IPS-NIHi7 (cell line): ENCODE data around the gene TLE4.

Experiments used
- DNase-seq: peaks from one replicate; pipeline ENCODE4 v3.0.0; 2012; ENCODE audit warnings: mixed read lengths; ENCODE audit errors: extremely low spot score

The TLE4 gene

DNA sequence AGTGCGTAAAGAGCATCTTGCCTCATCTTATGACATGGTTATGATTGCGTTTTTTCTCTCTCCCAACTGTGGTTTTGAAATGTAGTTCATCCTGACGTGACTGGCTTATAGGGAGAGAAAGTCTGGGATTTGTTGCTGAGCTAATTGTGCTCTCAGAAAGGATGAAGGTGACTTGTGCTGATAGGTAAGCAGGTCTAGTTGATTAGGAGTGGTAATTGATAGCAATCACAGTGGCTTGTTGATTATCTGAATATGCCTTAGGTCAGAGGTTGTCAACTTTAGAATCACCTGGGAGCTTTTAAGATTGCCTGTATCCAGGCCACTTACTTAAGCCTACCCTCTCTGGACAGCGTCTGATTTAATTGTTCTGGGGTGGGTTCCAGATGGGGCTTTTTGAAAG is 117.8 kb downstream of the TLE4 start:
- no peak for DNase-seq

DNA sequence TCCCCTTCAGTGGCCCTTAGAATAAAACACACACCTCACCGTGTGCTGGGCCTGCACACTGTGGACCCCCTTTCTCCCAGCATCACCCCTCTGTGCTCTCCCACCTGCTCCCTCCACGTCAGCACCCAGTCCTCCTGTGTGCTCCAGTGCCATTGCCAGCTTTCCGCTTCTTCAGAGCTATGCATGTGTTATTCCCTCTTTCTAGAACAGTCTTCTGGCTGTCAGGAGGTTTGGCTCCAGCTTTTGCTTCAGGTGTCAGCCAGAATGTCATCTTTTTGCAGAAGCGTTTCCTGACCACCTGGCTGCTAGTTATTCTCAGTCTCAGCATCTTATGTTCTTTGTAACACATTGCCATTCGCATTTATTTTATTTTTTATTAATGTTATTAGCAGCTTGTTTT is 119.7 kb downstream of the TLE4 start:
- DNase-seq: no peak

- DNase-seq: no peak
These were observed 121.2 kb downstream of the TLE4 start for GRCh38 chr9:79692857-79693571.

- DNase-seq: no peak
These were observed 122.0 kb downstream of the TLE4 start for GRCh38 chr9:79693750-79694149.

DNA sequence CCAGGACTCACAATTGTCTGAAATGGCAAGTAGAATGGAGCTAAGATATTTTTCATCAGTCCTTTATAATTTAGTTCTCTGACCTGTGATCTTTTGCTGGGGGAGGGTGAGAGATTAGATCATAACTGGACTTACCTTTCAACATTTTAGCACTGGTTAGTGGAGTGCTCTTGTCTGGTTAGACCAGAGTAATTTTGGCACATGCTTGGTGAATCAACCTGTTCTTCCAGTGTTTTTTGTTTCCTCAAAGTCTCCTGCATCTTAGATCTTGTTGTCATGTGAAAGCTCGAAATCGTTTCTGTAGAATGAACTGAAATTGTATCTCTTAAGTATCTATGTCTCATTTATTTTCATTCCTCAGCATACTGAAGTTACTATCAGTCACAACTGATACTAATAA is 122.4 kb downstream of the TLE4 start:
- DNase-seq: no peak

GRCh38 chr9:79694676-79695400 is 123.1 kb downstream of the TLE4 start:
- peak; percentile 59 for DNase-seq

DNA sequence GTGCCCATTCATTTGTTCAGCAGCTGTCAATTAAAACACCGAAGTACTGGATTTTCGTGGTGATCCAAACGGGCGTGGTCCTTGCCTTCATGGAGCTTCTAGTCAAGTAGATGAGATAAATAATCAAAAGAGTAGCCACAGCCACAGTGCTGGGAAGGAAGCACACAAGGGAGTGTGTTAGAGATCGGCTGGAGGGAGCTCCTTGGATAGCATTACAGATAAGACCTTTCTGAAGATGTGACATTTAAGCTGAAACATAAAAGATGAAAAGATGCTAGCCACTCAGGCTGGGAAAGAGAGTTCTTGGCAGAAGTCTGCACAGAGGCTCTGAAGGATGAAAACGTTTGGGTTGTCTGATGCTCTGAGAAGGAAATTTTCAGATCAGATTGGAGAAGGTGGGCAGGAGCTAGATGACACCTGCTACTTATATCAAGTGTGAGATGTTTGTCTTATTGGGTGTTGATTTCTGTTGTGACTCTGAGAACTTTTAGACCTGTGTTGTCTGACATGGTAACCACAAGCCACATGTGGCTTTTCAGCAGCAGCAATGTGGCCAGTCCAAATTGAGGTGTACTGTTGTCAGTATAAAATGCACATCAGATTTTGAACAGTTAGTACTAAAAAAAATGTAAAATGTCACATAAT is 123.9 kb downstream of the TLE4 start:
- DNase-seq: no peak

- no peak for DNase-seq
These were observed 127.2 kb downstream of the TLE4 start for GRCh38 chr9:79698967-79699366.

DNA sequence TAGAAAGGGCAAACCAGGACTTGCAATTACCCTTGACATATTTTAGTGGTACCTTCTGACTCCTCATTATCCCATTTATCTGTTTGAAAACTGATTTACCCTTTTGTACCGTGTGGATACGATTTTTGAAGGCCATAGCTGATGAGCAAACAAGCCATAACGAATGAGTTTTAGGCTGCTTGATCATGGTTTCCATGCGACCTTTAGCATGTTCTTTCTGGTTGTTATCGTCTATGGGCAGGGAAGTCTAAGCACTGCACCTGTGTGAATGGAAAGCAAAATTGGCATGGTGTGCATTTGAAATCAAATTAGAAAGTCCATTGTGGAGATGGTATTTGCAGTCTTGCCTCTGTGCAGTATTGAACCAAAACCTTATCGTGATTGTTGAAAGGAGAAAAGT is 127.7 kb downstream of the TLE4 start:
- DNase-seq: no peak

GRCh38 chr9:79700607-79701360 is 129.0 kb downstream of the TLE4 start:
- DNase-seq: no peak

GRCh38 chr9:79701651-79702050 is 129.9 kb downstream of the TLE4 start:
- no peak for DNase-seq

- no peak for DNase-seq
These were observed 133.9 kb downstream of the TLE4 start for GRCh38 chr9:79705704-79706103.

DNA sequence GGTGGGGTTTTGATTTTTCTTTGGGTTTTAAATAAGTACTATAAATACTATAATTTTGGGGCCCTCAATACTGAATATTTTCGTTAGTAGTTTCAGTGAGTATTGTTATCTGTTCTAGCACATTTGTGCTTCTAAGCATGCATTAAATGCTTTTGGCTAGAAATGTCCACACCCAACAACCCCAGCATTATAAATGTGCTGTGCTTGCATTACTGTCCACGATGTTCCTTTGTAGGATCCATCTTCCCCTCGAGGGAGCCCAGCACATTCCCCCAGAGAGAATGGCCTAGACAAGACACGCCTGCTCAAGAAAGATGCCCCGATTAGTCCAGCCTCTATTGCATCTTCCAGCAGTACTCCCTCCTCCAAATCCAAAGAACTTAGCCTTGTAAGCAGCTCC is 134.7 kb downstream of the TLE4 start:
- DNase-seq: no peak

GRCh38 chr9:79707589-79707988 is 135.8 kb downstream of the TLE4 start:
- DNase-seq: no peak

DNA sequence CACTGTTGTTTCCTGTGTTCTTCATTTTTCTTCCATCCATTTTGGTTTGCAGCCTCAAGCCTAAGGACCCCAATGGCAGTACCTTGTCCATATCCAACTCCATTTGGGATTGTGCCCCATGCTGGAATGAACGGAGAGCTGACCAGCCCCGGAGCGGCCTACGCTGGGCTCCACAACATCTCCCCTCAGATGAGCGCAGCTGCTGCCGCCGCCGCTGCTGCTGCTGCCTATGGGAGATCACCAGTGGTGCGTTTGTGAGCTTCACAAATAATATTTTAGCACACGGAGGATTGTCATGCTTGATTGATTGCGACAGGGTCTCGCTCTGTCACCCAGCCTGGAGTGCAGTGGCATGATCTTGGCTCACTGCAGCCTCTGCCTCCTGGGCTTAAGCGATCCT is 136.8 kb downstream of the TLE4 start:
- DNase-seq: no peak

- no peak for DNase-seq
These were observed 138.2 kb downstream of the TLE4 start for GRCh38 chr9:79709743-79710674.

- DNase-seq: no peak
These were observed 140.1 kb downstream of the TLE4 start for GRCh38 chr9:79711874-79712273.

GRCh38 chr9:79719021-79719420 is 147.3 kb downstream of the TLE4 start:
- no peak for DNase-seq

DNA sequence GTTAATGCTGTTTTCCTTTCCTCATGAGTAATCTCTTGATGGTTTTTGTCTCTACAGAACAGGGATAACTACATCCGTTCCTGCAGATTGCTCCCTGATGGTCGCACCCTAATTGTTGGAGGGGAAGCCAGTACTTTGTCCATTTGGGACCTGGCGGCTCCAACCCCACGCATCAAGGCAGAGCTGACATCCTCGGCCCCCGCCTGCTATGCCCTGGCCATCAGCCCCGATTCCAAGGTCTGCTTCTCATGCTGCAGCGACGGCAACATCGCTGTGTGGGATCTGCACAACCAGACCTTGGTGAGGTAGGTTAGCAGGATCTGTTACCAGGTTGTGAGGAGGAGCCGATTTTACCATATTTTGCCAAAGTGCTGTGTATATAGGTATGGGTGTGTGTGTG is 148.2 kb downstream of the TLE4 start:
- DNase-seq: no peak

DNA sequence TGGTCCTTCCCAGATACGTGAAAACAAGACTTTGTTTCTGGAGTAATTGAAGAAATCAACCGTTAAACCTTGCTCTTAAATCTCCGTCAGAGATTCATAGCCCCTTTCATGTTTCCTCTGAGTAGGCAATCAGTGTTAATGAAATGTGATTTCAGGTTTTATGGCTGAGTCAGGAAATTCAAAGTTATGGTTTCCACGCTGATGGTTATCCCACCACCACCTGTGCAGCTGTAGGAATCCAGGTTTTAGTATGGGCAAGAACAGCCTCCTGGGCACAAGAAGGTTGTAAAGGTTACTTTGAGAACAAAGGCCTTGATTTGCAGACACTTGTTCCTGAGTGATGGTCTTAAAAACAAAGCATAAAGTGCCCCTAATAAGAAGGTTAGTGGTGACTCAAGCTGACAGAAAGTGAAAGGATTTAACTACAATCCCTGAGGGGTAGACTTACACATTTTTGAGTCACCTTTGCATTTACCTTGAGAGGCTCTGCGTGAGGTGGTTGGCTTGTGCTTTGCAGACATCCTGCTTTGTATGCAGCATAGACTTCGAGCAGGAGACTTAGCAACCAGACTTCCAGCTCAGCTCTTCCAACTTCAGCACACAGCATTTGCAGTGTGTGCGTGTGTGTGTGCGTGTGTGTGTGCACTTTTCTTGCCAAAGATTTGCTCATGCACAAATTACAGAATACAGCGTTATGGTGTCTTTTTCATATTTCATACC is 159.6 kb downstream of the TLE4 start:
- no peak for DNase-seq
